ENCODE data around the gene SHISAL2A.

- TF ChIP-seq, protein P1, sequence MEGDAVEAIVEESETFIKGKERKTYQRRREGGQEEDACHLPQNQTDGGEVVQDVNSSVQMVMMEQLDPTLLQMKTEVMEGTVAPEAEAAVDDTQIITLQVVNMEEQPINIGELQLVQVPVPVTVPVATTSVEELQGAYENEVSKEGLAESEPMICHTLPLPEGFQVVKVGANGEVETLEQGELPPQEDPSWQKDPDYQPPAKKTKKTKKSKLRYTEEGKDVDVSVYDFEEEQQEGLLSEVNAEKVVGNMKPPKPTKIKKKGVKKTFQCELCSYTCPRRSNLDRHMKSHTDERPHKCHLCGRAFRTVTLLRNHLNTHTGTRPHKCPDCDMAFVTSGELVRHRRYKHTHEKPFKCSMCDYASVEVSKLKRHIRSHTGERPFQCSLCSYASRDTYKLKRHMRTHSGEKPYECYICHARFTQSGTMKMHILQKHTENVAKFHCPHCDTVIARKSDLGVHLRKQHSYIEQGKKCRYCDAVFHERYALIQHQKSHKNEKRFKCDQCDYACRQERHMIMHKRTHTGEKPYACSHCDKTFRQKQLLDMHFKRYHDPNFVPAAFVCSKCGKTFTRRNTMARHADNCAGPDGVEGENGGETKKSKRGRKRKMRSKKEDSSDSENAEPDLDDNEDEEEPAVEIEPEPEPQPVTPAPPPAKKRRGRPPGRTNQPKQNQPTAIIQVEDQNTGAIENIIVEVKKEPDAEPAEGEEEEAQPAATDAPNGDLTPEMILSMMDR (optimal IDR thresholded peaks at IDR 0.05 in 1 of 3, IDR thresholded peaks at IDR 0.05 in 1 of 3, conservative IDR thresholded peaks at IDR 0.05 in 1 of 3; ENCODE audit: extremely low read depth in 1 of 3, insufficient read depth in 2 of 3, low read length in 3 of 3): no peak
- TF ChIP-seq EZH2 (IDR thresholded peaks at IDR 0.05; ENCODE audit: low read length): peak; percentile 69
These were observed 355 bp downstream of the SHISAL2A start for GRCh38 chr1:52633291-52633754.
